GM10847 (cell line): ENCODE measurements around the gene NFIA.

Experiments
- POLR2A ChIP-seq: IDR thresholded peaks from 2 replicates; pipeline ENCODE4 v1.6.1; 2011; ENCODE audit not compliant: insufficient read length; ENCODE audit errors: extremely low read depth

The NFIA gene

DNA sequence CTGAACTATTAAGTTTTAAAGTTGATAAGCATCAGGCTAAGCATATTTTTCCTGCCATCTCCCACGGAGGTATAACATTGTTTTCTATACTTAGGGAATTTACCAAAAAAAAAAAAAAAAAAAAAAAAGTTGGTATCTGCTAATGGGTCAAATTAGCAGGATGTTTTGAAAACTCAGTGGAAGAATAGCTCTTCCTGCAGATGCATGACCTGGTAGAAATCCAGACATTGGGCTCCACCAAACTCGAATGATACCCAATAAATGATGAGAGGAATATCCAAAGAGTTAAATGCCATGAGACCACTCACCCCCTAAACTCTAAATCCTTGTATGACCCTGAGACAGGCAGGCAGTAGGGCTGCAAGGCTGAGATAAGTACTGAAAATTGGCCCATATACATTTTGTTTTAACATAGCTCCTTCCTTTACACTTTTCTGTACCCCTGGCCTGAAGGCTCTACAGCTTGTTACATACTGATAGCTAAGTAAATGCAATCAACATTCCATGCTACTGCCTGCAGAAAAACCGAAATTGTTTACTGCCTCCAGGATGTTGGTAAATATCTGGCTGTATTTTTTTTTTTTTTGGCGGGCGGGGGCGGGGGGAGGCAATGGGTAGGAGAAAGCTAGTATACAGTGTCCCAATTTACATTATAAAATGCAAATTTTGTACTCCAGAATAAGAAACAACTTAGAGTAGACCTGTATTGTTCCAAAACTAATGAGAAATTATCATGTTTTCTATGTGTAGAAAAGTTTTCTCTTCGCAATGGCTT lies 57.6 kb downstream of the NFIA start:
- no peak for TF ChIP-seq POLR2A

DNA sequence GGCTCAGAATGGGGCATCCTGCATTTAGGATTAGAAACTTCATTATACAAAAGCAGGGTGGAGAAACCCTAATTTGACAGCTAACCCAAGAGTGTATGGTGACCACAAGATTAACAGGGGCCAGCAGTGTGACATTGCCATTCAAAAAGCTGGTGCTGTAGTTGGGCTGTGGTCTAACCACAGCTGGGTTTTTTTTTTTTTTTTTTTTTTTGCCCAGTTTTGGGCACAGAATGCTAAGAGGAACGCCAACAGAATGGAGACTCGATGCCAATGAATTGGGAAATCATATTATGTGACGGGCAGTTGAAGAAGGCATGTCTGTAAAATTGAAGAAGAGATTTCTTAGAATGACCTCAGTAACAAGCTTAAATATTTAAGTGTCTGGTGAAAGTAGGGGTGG lies 58.4 kb downstream of the NFIA start:
- no peak for TF ChIP-seq POLR2A

DNA sequence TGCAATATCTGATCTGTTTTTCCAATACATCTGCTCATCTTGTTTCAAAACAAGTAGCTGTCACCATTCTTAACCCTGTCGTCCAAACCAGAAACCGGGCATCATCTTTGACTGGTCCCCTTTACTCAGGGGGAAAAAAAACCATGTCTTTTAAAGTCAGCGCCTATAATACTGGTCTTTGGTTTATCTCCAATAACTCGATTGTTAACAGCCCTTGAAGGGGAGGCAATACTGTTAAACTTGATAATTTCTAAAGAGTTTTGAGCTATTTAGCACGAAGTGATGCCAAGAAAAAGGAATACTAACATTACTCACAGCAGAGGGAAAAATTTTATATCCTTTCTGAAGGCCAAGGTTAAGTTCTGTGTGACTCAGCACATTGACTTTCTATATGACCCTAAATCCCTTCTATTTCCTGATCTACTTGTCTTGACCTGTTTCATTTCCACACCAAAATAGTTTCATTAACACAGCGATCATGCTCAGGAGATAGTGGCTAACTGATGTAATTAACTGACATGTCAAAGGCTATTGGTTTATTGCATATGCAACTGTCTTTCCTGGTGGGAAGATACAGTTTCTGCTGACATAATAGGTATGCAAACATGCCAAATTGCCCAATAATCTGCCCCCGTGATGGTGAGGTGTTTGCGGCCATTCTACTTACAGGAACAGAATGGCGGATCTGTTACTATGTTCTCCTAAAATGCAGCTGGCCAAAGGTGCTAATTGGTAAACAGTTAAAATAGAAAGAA lies 59.1 kb downstream of the NFIA start:
- TF ChIP-seq POLR2A, result no peak

DNA sequence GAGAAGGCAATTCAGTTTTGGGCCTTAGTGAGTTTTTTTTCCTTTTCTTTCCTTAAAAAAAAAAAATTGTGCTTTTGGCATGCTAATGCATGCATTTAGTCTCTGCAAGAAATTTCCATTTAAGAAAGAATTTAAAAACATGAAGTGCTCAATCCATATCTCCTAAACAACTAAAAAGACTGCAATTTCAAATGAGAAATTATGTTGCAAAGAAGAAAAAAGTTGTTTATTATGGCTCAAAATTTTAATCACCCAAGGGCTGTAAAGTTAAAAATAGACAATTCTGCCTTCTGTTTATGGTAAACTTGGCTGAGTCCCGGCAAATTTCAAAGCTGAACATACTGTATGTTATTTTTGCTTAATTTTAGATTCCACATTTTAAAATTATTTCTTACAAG lies 59.7 kb downstream of the NFIA start:
- TF ChIP-seq POLR2A, result no peak

DNA sequence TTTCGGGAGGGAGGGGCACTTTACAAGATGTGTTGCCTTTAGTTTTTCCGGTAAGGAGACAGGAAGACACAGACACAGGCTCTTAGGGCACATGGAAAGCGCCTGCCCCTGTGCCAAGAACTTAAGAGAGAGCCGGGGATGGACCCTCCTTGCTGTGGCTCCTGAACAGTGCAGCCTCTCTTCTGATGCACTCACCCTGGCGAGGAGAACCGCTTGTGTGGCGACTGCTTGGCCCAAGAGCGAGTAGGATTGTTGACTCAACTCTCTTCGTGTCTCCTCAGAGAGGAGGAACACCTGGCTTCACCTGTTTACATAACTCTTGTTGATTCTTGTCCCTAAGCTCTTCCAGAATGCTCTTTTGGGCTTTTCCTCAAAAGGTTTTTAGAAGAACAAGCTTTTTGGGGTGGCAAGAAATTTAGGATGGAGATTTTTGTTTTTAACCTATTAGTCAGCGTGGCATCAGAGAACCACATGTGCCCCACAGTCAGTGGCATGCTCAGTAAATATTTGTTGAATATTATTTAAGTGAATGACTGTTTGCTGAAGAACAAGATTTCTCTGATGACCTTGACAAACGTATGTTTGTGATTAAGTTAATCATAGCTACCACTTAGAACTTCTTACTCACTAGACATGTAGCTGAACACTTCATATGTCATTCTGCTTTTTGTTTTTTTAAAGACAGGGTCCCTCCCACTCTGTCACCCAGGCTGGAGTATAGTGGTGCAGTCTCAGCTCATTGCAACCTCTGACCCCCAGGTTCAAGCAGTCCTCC lies 60.6 kb downstream of the NFIA start:
- no peak for TF ChIP-seq POLR2A

DNA sequence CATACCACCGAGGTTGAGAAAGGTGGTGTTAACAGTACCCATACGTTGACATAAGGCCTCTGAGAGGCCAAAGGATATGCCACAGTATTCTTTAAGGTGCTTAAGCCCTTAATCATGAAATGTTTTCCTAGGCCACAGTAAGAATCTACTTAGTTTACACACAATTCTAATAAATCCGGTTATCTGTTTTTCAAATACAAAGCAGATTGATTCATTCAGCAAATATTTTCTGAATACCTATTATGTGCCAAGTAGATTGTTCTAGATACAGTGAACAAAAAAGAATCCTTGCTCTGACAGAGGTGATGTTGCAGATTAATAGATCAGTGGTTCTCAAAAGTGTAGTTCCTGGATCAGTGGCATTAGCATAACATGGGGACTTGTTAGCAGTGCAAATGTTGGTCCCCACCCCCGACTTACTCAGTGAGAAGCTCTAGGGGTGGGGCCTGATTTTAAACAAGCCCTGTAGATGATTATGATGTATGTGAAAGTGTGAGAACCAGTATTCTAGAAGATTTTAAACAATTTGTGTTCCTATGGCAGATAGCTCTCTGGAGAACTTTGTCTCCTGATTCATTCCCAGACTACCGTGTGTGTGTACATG lies 61.6 kb downstream of the NFIA start:
- no peak for TF ChIP-seq POLR2A

DNA sequence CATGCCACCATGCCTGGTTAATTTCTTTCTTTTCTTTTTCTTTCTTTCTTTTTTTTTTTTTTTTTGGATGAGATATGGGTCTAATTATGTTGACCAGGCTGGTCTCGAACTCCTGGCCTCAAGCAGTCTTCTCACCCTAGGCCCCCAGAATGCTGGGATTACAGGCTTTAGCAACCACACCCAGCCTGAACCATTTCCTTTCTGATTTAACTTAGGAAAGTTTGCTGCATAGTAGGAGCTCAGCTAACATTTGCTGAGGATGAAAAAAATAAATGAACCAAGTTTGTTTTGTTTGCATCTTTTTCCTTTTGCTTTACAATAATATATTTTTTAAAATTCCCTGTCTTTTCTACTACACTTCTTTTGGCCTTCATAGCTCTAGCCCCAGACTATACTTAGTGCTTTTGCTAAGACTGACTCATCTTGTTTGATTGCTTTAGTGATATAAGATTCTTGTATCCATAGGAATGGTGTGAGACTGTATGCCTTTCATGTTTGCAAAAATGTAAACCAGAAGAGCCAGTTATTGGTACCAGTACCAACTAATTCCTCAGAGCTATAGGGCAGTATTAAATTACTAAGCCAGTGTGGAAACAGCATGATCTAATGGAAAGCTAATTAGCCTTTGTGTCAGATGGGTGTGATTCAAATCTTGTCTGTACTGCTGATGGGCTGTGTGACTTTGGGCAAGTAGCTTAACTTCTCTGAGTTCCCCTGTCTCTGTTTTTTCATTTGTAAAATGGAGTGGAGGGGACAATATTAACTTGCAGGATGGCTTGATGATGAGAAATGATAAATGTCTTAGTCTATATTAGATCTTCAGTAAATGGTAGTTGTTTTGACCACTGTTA lies 66.9 kb downstream of the NFIA start:
- TF ChIP-seq POLR2A, result no peak

DNA sequence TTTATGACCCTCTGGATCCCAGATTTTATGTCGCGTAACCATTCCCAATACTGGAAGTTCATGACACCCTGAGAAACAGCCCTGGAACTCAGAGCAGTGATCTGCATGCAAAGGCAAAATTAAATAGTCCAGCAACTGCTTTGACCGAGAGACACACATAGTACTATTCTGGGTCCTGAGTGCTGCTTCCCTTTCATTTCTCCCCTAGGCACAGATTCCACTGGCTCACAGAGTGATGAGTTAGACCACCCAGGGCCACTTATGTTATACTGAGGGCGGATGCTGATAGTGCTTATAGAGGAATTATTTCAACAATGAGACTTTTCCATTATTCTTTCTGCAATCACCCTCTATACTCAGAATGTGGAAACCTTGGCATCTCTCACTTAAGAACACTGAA lies 69.2 kb downstream of the NFIA start:
- no peak for TF ChIP-seq POLR2A

DNA sequence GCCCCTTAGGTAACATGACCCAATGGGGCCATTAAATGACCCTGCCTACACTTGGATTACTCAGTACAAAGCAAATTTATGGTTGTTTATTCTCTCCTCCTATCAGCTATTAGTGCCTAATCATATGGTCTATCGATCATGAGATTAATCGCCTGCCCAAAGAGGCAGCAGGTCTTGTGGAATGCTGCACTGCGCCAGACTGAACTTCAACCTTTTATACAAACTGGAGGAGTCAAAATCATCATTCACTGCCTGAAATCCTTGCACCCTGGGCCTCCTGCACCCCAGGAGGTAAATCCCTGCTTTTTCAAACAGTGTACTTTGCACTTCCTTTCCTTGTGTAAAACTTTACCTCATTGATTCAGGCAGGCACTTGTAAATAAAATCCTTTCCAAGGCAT lies 69.7 kb downstream of the NFIA start:
- no peak for TF ChIP-seq POLR2A

DNA sequence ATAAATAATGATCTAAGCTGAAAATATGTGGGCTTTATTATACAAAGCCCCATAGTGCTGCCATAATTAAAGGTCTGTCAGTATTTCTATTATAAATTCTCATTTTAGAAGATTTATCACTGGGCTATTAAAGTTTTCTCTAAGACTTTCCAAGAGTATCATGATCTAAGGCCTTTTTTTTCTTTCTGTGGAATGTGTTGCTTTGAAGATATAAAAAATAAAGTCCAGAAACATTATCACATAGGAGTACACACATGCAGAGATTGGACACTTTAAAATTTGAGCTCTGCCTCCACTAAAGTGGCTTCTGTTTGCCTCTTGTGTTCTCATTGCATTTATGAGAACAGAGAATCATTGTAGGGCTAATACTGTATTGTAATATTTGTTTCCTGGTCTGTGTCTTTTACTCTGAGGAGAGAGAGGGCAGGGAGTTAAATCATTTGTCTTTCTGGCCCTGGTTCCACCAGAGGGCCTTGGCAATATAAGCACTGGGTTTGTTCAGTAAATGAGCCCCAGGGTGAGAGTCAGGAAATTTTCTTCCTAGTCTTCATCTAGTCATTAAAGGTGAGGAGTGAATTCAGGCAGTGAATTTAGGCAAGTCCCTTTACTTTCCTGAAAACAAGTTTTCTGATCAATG lies 70.2 kb downstream of the NFIA start:
- no peak for TF ChIP-seq POLR2A

DNA sequence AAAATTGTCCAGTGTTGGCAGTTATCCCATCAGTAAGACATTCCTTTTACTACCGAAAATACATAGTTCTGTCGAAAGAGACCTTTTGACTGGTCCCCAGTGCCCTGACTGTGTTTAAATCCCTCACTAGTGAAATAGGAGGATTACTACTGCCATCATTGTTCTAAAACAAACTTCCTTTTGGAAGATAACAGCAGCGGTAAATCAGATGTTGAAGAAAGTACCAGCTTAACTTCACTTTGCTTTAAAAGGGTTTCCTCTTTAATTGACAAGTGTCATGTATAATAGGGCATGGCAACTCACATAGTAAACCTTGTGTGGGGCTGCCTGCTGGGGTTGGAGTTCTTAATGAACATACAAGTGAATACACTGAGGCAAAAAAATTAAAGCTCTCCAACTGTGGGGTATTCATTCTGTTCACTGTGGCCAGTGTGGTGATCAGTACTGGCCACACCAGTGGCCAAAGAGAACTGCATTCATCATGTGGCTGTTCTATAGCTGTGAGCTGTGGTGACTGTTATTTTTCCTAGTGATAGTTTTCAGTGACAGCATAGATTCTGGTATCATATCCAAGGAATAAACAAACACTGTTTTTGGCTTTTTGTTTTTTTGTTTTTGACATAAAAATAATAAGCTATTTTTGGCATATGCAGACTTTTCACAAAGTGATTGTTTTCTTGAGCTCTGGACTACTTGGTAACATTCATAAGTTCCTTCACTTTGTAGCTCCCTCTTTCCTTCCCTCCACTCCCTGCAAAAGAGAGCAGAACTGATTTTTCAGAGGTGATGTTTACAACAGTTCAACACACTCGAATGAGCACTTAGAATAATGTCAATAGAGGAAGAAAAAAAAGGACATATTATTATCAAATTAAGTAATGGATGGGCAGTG lies 74.5 kb downstream of the NFIA start:
- no peak for TF ChIP-seq POLR2A

DNA sequence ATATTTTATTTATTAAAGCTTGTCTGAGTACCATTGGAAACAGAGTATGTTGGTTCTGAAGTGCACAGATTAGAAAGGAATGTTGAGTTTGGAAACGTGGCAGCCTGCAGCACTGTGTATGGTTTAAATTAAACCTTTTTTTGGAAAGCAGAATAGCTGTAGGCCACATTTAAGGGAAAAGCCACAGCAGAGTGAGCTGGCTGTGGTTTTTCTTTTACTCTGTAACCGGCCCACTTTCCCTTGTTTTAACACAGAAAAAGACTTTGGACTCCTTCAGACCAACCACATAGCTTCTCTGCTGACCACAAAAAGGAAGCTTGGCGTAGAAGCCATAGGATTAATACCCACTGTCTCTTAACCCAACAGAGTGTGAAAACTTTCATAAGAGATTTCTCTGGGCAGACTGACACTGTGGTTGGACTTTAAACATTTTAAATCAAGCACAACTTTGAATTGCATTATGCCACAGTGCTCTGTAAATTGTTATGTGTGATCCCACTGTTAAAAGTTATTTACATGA lies 75.2 kb downstream of the NFIA start:
- TF ChIP-seq POLR2A, result no peak

DNA sequence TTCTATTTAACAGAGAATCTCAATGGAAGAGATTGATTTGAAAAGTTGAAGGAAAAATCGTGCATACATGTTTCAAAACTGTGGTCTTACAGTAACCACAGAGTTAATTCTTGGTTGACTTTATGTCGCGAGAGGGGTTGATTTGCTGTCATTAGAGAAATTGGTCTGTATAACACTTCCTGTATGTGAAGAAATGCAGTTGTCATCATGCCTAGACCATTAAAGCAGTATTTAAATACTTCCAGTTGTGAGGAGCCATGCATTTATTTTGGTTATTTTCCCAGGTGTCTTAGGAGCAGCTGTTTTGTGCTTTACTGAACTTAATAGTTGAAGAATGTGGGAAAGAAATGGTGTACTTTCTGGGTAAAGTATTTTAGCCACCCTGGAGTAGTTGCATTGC lies 76.2 kb downstream of the NFIA start:
- TF ChIP-seq POLR2A, result no peak
